CD4-positive, alpha-beta T cell treated with Interleukin-15 for 1 hour (primary cell): Measurements from ENCODE around the gene TRPC4AP.
"Not testable (repeated sequence)": the region's sequence is repeated elsewhere in the genome, so short reads cannot be mapped to it uniquely, and the experiment has no call there.

ENCODE experiments used
- DNase-seq: peaks from one replicate; pipeline ENCODE4 v3.0.0-alpha.2; 2020

Gene TRPC4AP

DNA sequence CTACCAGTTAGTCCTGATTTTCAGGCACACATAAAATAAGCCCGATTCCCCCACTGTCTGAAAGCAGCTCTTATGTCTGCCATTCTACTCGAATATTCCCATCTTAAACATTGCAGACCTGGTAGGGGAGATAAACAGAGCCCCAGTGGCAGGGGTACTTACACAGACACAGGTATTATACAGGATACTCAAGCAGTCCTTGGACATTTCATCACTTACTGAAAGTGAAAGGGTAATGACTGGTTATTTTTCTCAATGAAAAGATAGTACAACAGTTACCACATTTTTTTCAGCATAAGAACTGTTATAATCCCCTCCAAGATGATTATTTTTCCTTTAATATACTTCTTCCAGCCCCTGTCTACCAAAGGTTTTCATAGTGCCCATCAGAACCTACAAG lies 37.8 kb downstream of the TRPC4AP start:
- DNase-seq: no peak

DNA sequence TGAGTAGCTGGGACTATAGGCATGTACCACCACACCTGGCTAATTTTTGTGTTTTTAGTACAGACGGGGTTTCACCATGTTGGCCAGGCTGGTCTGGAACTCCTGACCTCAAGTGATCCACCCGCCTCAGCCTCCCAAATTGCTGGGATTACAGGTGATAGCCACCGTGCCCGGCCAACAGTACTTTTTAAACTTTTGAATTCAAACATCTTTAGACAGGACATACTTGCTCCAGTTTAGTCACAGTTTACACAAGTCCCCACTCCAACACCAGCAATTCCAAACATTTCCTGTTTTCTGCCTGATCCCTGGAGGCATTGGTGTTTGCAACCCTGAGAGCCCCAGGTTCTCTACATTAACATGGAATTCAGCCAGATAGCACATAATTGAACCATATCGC lies 40.0 kb downstream of the TRPC4AP start:
- DNase-seq: not testable (repeated sequence)

DNA sequence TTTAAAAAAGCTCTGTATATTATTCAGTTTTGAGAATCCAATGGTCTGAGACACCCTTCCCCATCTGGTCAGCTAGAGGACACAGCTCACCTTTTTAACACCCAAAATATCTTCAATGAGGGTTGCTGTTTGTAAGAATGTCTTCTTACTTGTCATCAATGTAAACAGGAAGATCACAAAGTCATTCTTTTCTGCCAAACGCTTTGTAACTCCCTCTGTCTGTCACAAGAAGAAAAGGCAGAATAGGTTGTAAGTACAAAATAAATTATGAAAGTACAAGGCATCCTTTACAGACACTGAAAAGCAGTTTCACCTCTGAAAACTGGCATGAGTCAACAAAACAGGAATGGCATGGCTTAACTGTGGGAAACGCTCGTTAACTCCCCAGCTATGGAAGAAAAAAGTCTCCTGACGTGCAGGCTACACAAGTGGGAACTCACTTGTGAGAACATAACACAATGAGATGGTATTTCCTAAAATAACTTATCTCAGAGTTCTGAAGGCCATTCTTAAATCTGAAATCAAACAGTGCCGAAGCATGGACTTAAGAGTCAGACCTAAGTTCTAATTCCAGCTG lies 42.7 kb downstream of the TRPC4AP start:
- no peak for DNase-seq

DNA sequence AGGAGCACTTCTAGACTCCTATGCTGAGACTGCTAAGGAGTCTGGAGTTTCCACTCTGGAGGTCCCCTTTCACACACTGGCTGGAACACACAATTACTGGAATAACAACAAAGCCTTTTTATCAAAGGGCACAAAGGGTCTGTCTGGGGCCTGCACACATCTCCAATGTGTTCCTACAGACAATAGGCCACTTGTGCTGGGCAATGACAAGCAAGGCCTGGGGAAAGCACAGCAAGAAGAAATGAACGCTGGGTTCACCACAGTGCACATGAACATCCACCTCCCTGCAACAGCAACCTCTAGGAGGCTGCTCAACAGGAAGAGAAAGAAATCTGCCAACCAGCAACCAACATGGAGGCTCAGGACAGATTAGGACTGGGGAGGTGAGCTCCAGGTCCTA lies 43.9 kb downstream of the TRPC4AP start:
- no peak for DNase-seq

DNA sequence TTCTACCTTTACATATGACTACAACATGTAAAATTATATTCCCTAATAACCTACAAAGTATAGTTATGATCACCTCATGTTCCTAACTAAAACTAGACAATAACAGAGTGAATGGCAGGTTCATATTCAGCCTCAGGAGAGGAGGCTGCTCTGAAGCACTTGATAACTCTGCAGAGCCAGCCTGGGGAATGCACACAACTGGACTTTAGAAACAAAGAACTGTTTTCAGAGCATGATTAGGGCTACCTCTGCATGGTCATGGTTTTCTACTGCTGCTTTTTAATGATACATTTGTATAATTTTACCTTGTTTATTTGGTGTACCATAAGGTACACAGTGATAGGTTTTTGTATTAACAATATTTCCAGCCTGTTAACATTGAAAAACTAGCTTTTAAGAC lies 50.3 kb downstream of the TRPC4AP start:
- DNase-seq: no peak

DNA sequence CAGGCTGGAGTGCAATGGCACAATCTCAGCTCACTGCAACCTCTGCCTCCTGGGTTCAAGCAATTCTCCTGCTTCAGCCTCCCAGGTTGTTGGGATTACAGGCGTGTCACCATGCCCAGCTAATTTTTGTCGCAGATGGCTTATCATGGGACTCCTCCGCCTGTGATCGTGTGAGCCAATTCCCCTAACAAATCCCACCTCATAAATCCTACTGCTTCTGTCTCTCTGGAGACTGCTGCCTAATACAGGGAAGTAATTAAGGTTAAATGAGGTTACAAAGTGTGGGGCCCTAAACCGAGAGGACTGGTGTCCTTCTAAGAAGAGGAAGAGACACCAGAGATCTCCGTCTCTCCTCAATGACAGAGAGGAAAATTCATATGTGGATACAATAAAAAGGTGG lies 52.0 kb downstream of the TRPC4AP start:
- no peak for DNase-seq

DNA sequence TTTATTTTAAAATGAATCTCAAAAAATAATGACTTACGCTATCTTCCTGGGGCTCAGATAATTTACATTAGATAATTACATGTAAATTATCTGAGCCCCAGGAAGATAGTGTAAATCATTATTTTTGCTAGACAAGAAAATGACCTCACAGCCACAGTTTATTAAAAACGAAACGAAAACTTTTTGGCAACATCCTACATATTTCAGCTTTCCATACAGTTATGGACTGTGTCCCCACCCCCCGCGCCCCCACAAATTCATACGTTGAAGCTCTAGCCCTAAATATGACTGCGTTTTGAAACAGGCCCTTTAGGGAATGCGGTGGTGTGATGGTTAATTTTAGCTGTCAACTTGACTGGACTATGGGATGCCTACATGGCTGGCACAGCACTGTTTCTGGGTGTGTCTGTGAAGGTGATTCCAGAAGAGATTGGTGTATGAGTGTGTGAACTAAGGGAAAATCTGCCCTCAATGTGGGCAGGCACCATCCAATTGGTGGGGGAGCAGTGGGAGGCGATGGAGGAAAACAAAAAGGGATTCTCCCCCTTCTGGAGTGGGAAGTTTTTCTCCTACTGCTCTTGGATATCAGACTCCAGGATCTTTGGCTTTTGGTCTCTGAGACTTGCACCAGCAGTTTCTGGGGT lies 52.6 kb downstream of the TRPC4AP start:
- DNase-seq: no peak

DNA sequence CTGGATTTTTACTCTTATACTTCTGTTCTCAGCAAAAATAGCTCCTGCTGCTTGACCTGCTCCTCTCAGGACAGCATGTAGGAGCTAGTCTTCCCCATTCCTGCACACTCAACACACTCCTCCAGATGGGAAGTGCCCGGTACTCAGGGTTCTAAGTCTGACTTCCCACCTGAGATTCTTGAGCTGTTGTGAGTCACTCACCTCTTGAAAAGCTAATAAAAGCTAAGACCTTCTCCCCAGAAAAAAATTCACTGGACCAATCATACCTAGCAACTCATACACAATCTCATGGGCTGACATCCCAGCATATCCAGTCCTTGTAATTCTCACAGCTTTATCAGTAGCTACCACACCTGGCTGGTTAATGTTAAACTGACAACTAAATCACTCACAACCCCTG lies 53.5 kb downstream of the TRPC4AP start:
- no peak for DNase-seq

DNA sequence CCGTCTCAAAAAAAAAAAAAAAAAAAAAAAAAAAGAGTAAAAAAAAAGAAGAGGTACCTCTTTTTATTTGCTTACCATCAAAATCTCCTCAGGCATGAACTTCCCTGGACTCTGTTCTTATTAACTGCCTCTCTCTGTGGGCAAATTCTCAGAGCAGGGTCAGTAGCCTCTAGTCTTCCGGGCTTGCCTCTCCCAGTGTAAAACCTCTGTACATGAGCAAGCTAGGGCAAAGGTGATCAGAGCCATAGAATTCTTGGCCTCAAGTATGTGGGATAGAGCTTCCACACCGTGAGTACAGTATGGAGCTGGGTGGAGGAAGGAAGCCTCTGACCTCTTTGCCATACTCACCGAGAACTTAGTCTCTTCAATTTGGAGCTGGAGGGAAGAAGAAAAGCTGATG lies 58.5 kb downstream of the TRPC4AP start:
- DNase-seq: no peak

DNA sequence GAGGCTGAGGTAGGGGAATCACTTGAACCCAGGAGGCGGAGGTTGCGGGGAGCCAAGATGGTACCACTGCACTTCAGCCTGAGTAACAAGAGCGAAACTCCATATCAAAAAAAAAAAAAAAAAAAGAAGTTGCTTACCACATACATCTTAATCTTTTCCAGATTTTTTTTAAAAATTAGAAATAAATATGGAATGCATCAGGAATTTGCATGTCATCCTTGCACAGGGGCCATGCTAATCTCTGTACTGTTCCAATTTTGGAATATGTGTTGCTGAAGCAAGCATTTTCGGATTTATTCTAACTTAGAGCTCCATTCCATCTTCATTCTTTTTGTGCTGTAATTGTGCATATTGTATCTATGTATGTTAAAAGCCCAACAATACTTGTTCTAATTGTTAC lies 62.5 kb downstream of the TRPC4AP start:
- no peak for DNase-seq

DNA sequence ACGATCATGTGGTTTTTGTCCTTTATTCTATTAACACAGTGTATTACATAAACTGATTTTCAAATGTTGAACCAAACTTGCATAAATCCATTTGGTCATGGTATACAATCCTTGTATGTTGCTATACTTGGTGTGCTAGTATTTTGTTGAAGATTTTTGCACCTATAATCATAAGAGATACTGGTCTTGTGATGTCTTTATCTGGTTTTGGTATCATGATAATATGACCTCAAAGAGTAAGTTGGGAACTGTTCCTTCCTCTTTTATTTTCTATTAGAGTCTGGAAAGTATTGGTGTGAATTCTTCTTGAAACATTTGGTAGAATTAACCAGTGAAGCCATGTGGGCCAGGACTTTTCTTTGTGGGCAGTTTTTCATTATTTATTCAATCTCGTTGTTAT lies 65.3 kb downstream of the TRPC4AP start:
- no peak for DNase-seq

DNA sequence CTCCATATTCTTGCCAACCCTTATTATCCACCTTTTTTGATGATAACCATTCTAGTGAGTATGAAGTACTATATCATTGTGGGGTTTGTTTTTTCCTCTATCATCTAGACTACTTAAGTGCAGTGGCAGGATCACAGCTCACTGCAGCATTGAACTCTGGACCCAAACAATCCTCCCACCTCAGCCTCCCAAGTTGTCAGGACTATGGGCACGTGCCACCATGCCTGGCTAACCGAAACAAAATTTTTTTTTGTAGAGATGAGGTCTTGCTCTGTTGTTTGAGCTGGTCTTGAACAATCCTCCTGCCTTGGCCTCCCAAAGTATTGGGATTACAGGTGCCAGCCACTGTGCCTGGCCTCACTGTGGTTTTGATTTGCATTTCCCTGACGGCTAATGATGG lies 67.5 kb downstream of the TRPC4AP start:
- DNase-seq: no peak

DNA sequence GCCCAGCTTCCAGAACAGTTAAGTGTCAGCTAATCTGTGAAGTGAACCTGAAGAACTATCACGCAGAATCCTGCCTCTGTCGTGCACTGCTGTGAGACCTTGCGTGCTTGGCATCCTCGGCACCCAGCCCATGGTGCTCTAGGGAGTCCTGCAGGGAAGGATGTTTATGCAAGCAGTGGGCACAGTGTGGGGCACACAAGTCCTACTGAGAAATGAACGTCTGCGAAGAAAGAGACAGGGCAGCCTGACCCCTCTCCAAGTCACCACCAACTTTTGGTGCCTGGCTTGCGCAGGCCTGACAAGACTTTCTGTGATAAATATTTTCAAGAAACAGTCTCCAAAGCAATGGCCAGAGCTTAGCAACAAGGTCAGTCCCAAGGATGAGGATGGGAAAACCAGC lies 69.0 kb downstream of the TRPC4AP start:
- no peak for DNase-seq

DNA sequence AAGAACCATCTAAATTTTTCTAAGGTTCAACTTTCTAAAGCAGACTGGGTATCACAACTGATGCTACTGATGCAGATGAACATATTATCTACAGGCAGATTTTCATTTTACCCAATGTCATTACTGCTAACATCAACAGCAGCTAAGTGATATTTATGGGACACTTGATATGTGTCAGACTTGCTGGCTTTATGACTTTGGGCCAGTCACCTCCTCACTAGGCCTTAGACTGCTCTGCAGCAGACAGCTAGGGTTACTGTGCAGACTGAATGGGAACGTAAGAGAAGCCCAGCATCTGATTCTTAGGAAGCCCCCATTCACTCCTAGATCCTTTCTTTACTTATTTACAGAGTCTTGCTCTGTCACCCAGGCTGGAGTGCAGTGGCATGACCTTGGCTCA lies 70.8 kb downstream of the TRPC4AP start:
- no peak for DNase-seq

DNA sequence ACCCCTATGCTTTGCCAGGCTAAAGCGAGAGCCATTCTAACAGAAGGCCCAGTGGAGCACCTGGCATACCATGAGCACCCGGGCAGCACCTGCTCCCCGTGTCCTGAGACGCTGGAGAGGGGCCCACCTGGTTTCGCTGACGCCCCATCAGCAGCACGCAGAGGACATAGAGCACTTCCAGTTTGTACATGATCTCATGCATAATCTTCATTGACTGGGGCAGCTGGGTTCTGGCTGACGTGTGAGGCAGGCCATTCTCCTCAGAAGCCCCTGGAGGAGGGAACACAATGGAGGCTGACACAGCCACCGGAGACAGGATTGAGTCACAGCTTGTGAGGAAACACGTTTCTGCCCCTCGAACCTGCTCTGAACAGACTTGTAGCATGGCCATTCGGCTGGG lies 71.5 kb downstream of the TRPC4AP start:
- no peak for DNase-seq

DNA sequence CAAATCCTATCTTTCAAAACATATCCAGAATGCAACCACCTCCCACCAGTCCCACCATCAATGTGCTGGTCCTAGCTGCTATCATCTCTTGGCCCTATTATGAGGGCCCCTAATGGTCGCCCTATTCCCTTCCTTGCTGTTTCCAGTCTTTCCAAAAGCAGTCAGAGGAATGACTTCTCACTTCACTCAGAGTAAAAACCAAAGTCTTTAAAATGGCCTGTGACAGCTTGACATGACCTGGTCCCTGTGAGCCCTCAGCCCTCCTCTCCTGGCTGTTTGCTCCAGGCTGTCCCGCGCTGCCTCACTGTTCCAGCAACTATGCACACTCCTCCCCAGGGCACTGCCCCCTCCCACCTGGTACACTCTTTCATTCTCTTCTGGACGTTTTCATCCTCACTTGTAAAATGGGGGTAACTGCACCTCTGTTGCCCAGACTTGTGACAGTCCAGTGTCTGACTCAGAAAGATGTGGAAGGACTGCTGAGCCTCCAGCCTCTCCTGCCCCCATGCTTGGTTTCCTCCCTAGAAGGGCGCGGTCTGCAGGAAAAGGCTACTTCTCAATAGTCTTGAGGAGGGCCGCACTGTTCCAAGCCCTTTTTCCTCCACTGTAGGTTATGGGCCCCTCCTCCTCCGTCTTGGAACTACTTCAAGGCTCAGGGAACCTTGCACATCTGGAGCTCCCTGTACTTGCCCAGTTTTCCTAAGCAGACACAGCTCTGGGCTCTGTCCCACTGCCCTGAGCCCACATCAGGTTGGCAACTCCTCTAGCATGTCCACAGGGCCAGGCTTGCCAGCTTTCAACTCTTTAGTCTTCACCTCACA lies 72.3 kb downstream of the TRPC4AP start:
- DNase-seq: no peak

DNA sequence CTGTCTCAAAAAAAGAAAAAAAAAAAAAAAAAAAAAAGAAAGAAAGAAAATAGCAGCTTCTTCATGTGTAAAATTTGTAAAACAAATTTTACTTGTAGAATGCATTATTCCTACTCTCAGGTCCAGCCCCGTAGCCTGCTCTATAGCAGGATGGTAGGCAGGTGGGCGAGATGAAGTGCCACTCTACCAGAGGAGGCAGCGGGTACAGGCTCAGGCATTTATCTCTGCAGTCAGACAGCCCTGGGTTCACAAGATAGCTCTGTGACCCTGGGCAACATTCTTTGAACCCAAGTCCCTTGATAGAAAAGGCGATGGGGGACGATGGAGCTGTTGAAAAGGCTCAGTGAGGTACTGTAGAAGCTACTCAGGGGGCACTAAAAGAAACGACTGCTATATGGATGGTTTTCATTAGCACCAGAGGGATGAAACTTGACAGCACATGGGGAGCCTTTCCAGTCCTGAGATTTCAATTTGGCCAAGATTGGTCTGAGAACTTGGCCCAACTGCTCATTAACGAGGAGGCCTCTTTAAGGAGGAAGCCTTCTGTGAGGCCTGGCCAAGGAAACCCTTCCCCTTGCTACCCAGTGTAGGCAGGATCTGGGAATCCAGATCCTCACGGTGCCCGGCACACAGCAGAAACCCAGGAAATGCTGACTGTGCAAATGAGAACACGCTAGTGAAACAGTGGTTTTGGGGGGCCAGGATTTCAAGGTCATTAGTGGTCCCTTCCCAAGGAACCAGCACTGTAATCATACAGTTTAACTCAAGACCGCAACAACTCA lies 73.8 kb downstream of the TRPC4AP start:
- DNase-seq: no peak

DNA sequence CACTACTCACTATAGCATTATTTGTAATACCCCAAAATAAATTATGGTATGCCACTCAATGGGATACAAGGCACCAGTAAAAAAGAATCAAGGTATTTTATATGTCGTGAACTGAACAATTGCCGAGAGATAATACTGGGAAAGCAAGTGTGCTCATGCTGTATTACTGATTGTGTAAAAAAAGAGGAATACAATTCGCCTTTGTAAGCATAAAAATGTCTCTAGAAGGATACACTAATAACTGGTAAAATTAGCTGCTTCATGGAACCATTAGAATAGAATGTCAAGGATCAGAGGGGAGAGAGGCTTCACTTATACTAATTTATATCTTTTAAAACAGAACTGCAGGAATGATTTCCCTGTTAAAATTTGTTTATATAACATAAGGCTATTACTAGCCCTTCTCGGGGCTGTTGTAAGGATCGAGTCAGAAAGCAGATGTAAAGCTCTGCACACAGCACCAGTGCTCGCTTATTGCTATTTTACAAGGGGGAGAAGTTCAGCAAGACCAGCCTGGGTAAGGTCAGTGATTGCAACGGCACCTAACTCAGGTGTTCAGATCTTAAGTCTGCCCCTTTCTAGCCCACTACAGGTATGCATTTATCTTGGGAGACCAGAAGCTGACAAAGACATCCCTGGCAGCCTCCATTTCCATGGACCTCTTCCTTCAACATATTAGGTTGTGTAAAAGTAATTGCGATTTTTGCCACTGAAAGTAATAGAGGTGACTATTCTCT lies 75.3 kb downstream of the TRPC4AP start:
- DNase-seq: no peak

DNA sequence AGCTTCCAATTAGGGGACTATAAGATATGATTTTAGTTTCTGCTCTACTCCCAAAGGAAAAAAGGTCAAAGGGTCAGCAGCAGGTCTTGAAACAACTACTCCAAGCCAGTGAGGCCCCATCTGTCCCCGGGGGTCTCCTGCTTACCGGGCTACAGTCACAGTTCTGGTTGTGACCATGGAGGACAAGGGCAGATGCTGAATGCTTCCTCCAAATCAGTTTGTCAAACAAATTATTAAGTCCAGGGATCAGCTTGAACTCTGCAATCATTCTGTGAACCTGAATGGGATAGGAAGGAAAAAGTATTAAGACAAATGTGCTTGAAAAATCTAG lies 76.8 kb downstream of the TRPC4AP start:
- no peak for DNase-seq

DNA sequence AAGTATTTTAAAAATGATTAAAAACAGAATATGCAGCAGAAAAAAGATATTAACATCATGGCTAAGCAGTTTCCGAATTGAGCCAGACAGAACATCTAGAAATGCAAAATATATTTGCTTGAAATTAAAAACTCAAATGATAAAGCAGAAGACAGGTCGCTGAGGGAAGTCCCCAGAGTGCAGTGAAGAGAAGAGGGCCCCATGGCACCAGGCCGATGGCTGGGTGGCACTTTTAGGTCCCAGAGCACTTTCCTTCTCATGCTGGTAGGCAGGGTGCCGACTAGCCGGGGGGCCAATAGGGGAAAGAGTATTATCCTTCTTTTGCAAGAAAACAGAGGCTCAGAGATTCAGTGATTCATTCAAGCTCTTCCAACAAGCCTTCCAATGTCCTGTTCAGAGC lies 78.1 kb downstream of the TRPC4AP start:
- no peak for DNase-seq

DNA sequence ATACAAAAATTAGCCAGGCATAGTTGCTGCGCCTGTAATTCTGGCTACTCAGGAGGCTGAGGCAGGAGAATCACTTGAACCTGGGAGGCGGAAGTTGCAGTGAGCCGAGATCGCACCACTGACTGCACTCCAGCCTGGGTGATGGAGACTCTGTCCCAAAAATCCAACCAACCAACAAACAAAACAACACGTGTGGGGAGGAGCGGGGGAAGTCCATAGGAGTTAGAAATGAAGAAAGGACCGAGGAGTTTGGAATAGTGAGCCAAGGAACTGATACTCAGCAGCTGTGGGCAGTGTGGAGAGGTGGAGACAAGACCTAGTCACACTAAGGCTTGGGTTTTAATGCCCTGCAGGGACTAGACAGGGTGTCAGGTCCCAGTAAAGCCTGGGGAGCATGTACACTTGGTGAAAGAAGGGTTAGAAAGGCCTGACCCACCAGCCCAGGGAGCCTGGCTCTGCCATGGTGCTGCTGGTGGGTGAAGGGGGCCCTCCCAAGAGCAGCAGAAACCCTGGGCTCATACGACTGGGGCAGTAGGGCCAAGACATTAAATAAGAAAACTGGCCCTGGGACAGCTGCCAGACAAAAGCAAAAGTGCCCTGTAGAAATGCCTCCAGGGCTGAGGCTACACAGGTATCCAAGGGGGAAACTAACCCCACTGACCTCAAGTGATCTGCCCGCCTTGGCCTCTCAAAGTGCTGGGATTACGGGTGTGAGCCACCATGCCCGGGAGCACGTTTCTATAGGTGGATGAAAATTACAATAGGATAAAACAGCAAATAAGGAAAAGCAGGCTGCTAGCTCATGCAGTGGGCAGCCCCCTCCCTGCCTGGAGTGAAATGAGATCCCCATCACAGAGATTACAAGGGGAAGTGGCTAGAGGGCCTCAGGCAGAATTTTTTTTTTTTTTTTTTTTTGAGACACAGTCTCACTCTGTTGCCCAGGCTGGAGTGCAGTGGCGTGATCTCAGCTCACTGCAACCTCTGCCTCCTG lies 78.9 kb downstream of the TRPC4AP start:
- no peak for DNase-seq
